ENCODE measurements around the gene ZNF70. TPM values are rescaled to one million over a fixed set of nuclear protein-coding genes. Genes with fewer than 3 reads are reported as not detected.

Gene ZNF70
- total RNA-seq, 1 experiment from 2014 or later, result 3.2 TPM

DNA sequence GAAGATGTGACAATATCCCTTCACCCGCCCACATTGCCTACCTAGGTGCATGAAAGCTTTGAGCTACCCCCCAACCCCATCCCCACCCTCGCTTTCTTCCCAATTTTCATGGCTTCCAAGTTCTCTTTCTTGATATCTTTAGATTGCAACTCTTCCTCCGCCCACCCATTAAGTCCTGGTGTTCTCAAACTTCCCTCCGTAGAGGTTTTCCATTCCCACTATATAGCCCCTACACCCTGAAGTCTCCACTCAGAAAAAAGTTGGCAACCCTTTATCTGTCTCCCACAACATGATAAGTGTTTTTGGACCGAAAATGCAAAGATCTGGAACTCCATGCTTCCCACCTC is 572 bp downstream of the ZNF70 start:
- no TSS peak for BruUV-seq (replicated peaks)
- CTCF ChIA-PET, result no interaction called here
- H3K27ac ChIP-seq (ENCODE audit: low read length), result peak overlapping the region; percentile 68

DNA sequence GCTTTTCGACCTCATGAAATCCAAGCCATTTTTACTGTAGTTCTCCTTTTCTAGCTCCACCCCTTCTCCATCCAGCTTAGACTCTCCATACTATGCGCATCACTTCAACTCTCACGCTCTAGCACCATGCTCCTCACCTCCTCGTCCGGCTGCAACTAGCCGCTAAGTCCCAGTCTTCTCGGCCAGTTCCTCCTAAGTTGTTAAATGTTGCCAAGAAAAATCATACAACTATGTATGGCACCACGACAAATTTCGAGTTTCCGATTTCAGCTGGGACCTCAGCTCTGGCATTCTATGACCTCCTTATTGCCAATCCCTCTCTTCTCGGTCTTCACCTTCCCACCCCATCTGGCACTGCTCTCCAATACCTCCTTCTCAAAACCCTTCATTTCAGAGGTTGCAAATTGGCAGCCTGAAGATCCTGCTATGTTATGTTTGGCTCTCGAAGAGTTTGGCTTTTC is 1.0 kb downstream of the ZNF70 start:
- Histone ChIP-seq H3K27ac (ENCODE audit: low read length) (no peak overlapping the region), H3K4me1 (ENCODE audit: control insufficient read depth, insufficient read depth, low read length) (peaks cover 6% of the 10 kb centered on the region), H3K4me3 (ENCODE audit: low read depth in 2 of 2, low read length in 2 of 2) (peak overlapping the region; percentile 69 to 73), H3K27me3 (ENCODE audit: control insufficient read depth, insufficient read depth, low read length) (no peaks in the 10 kb centered on the region), H3K36me3 (ENCODE audit: control insufficient read depth, insufficient read depth, low read length) (peaks cover 7% of the 10 kb centered on the region; the same call in 1 of the 2 replicates), H3K9me3 (ENCODE audit: control insufficient read depth, insufficient read depth, low read depth, low read length) (no peaks in the 10 kb centered on the region)
- in situ Hi-C loops (cut with HindIII; ENCODE audit: low pct_unique_long_range_greater_than_20kb, low sequenced_read_pairs) (no loop called here), intact Hi-C loops (cut with micrococcal nuclease; ENCODE audit: unreplicated experiment) (no loop called here)
- BruUV-seq (replicated peaks), result TSS peak; percentile 94
- CTCF ChIA-PET, result no interaction called here
- DNase-seq (ENCODE audit: low read depth, low spot score), result no peak
- TF ChIP-seq SIN3A (IDR thresholded peaks at IDR 0.05; ENCODE audit: borderline replicate concordance, insufficient read depth, low read depth, low read length) (no peak), TCF7L2 (IDR thresholded peaks at IDR 0.05; ENCODE audit: low read depth, low read length) (no peak), POLR2AphosphoS5 (IDR thresholded peaks at IDR 0.05; ENCODE audit: low read depth, low read length) (no peak)
- TF ChIP-seq, protein P1, sequence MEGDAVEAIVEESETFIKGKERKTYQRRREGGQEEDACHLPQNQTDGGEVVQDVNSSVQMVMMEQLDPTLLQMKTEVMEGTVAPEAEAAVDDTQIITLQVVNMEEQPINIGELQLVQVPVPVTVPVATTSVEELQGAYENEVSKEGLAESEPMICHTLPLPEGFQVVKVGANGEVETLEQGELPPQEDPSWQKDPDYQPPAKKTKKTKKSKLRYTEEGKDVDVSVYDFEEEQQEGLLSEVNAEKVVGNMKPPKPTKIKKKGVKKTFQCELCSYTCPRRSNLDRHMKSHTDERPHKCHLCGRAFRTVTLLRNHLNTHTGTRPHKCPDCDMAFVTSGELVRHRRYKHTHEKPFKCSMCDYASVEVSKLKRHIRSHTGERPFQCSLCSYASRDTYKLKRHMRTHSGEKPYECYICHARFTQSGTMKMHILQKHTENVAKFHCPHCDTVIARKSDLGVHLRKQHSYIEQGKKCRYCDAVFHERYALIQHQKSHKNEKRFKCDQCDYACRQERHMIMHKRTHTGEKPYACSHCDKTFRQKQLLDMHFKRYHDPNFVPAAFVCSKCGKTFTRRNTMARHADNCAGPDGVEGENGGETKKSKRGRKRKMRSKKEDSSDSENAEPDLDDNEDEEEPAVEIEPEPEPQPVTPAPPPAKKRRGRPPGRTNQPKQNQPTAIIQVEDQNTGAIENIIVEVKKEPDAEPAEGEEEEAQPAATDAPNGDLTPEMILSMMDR (IDR thresholded peaks at IDR 0.05), result no peak
- TF ChIP-seq, protein P2, sequence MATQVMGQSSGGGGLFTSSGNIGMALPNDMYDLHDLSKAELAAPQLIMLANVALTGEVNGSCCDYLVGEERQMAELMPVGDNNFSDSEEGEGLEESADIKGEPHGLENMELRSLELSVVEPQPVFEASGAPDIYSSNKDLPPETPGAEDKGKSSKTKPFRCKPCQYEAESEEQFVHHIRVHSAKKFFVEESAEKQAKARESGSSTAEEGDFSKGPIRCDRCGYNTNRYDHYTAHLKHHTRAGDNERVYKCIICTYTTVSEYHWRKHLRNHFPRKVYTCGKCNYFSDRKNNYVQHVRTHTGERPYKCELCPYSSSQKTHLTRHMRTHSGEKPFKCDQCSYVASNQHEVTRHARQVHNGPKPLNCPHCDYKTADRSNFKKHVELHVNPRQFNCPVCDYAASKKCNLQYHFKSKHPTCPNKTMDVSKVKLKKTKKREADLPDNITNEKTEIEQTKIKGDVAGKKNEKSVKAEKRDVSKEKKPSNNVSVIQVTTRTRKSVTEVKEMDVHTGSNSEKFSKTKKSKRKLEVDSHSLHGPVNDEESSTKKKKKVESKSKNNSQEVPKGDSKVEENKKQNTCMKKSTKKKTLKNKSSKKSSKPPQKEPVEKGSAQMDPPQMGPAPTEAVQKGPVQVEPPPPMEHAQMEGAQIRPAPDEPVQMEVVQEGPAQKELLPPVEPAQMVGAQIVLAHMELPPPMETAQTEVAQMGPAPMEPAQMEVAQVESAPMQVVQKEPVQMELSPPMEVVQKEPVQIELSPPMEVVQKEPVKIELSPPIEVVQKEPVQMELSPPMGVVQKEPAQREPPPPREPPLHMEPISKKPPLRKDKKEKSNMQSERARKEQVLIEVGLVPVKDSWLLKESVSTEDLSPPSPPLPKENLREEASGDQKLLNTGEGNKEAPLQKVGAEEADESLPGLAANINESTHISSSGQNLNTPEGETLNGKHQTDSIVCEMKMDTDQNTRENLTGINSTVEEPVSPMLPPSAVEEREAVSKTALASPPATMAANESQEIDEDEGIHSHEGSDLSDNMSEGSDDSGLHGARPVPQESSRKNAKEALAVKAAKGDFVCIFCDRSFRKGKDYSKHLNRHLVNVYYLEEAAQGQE (IDR thresholded peaks at IDR 0.05; ENCODE audit: insufficient read depth in 1 of 2, low read depth in 2 of 2, low read length in 1 of 2), result no peak
- POLR2A ChIA-PET, result interaction anchor here (0.6 kb wide), 1 partner anchor 31 kb away, joined by 4 read pairs; no protein-coding TSS in a partner anchor
- ATAC-seq, result no peak

More for the DNA sequence above, 572 bp downstream of the ZNF70 start:
- TF ChIP-seq POLR2AphosphoS5 (IDR thresholded peaks at IDR 0.05; ENCODE audit: low read depth, low read length) (no peak), SIN3A (IDR thresholded peaks at IDR 0.05; ENCODE audit: borderline replicate concordance, insufficient read depth, low read depth, low read length) (no peak), TCF7L2 (IDR thresholded peaks at IDR 0.05; ENCODE audit: low read depth, low read length) (no peak)
- TF ChIP-seq, protein P1 (IDR thresholded peaks at IDR 0.05), result no peak
- TF ChIP-seq, protein P2 (IDR thresholded peaks at IDR 0.05; ENCODE audit: insufficient read depth in 1 of 2, low read depth in 2 of 2, low read length in 1 of 2), result no peak
- POLR2A ChIA-PET, result no interaction called here
- in situ Hi-C loops (cut with HindIII; ENCODE audit: low pct_unique_long_range_greater_than_20kb, low sequenced_read_pairs), result no loop called here
- H3K27me3 ChIP-seq (ENCODE audit: control insufficient read depth, insufficient read depth, low read length), result no peaks in the 10 kb centered on the region
- DNase-seq (ENCODE audit: low read depth, low spot score), result no peak
- H3K36me3 ChIP-seq (ENCODE audit: control insufficient read depth, insufficient read depth, low read length), result peaks cover 7% of the 10 kb centered on the region; the same call in 1 of the 2 replicates
- H3K4me1 ChIP-seq (ENCODE audit: control insufficient read depth, insufficient read depth, low read length), result peaks cover 6% of the 10 kb centered on the region
- ATAC-seq, result no peak
- peak overlapping the region; percentile 69 to 73 for H3K4me3 ChIP-seq (ENCODE audit: low read depth in 2 of 2, low read length in 2 of 2)
- no peaks in the 10 kb centered on the region for H3K9me3 ChIP-seq (ENCODE audit: control insufficient read depth, insufficient read depth, low read depth, low read length)
- intact Hi-C loops (cut with micrococcal nuclease; ENCODE audit: unreplicated experiment), result no loop called here
